PC-9 (cell line): Measurements from ENCODE around the gene UVSSA.

ENCODE experiments used
- EZH2 ChIP-seq: fragments of 200-600 bp; sonication (generic); IDR thresholded peaks from 2 replicates; pipeline ENCODE4 v1.8.0; 2017; ENCODE audit warnings: antibody characterized with exemption, low read depth
- TF ChIP-seq, protein P1 (sequence below): fragments of 200-600 bp; sonication (generic); conservative IDR thresholded peaks from 2 replicates; pipeline ENCODE4 v1.6.1; 2017; ENCODE audit warnings: mixed run types, antibody characterized with exemption, mild to moderate bottlenecking, moderate library complexity

DNA sequence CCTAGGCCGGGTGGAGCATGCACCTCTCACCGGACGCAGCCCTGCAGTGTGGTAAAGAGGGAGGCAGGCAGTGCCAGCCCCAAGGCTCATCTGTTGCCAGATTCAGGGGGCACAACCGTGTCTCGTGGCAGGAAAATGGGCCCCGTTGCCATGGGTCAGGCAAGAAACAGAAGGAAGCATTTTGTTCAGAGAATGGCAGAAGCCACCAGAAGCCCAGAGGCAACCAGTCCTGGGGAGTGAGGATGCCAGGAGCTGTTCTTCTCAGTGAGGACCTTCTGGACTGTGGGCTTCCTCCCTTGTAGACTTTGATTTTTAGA, 12.5 kb upstream of the UVSSA start:
- TF ChIP-seq, protein P1, sequence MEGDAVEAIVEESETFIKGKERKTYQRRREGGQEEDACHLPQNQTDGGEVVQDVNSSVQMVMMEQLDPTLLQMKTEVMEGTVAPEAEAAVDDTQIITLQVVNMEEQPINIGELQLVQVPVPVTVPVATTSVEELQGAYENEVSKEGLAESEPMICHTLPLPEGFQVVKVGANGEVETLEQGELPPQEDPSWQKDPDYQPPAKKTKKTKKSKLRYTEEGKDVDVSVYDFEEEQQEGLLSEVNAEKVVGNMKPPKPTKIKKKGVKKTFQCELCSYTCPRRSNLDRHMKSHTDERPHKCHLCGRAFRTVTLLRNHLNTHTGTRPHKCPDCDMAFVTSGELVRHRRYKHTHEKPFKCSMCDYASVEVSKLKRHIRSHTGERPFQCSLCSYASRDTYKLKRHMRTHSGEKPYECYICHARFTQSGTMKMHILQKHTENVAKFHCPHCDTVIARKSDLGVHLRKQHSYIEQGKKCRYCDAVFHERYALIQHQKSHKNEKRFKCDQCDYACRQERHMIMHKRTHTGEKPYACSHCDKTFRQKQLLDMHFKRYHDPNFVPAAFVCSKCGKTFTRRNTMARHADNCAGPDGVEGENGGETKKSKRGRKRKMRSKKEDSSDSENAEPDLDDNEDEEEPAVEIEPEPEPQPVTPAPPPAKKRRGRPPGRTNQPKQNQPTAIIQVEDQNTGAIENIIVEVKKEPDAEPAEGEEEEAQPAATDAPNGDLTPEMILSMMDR, result no peak
- no peak for TF ChIP-seq EZH2
